Fibroblast of pulmonary artery (primary cell): ENCODE measurements around the gene SEMA4A.

Source experiments
- DNase-seq: peaks from one replicate; pipeline ENCODE4 v3.0.0-alpha.2; 2010; ENCODE audit warnings: low read depth
- H3K4me3 ChIP-seq: replicated peaks from 2 replicates; pipeline ENCODE4 v1.5.1; 2011; ENCODE audit warnings: low read depth, mild to moderate bottlenecking, control low read depth, low read length, moderate library complexity
- CTCF ChIP-seq: IDR thresholded peaks from 2 replicates; pipeline ENCODE4 v1.5.1; 2011; ENCODE audit warnings: mild to moderate bottlenecking, control low read depth, low read length, inconsistent platforms; ENCODE audit errors: missing control alignments

The SEMA4A gene

DNA sequence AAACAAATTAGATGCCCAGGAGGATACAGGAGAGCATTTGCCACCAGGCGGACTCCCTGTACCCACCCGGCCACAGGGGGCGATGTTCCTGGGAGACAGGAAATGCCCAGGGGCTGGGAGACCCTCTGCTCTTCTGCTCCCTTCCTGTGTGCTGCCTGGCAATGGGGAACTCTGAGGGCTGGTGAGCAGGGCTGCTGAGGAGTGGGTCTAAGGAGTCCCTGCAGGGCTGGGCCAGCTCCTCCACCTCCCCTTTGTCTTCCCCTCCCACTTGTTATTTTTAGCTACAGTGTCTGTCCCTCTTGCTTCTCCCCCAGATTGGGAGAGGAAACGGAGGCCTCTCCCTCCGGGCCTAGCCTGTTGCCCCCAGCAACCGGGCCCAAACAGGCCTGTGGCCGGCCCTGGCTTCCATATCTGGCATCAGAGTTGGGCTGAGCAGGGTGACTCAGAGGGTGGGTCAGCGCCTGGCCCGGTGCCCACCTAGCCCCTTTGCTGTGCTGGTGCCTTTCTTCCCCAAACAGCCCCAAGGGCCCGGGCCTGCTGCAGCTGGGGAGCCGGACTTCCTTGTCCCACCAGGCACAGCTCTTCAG, 27.2 kb upstream of the SEMA4A start:
- H3K4me3 ChIP-seq = peak overlapping the region; percentile 31
- TF ChIP-seq CTCF = peak; percentile 54
- peak; percentile 97 for DNase-seq

- H3K4me3 ChIP-seq = peak overlapping the region; percentile 31
- TF ChIP-seq CTCF = no peak
- peak; percentile 75 for DNase-seq
Observed at GRCh38 chr1:156126630-156127534, 26.5 kb upstream of the SEMA4A start.

DNA sequence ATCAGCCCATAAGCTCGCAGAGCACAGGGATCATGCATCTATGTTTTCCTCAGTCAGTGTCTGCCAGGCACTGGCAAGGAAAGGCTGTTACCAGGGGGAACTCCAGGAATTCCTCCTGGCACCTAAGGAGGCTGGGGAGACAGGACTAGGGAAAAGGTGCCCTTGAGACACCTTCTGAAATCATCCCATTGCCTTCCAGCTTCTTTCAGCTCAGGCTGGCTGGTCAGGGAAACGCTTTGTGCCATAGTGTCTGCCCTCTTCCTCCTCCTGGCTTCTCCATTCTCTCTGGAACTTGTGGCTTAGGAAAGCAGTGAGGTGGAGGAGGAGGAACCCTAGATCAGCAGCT, 25.1 kb upstream of the SEMA4A start:
- H3K4me3 ChIP-seq = peak overlapping the region; percentile 27
- DNase-seq = no peak
- no peak for TF ChIP-seq CTCF

DNA sequence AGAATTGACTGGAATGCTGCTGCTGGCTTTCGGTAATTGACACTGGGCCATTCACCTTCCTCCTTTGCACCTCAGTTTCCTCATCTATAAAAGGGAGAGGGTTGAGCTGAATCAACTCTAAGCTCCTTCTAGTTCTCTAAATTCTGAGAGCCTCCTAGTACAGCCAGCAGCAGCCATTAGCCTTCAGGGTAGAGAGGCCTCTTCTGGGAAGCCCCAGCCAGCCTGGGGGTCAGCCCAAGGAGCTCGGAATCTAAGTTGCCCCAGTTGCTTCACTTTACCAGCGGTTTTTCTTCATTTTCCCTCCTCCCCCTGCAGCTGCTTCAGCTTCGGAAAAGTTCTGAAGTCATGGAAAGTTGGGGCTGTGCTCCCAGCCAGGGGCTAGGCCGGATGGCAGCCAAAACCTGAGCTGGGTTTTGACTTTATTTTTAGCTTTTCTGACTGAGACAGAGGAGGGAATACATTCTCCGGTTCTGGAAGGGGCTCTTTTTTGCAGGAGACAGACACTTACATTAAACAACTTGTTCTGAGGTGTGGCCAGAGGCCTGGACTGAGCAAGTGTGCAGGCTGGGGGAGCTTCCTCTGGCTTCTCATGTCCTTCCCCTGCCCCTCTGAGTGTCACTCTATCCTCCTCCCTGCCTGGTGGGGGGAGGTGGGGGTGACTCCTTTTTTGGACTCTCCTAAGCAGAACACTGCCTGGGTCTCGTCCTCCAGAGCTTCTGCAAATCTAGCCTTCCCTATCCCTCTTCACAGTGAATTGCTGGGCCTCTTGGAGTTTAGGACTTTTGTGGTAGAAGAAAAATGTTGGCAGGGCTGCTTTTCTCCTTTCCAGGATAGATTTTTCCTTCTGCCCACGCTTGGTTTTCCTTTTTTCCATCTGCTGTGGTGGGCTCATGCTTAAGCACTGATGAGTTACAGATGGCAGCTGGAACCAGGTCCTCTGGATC, 24.5 kb upstream of the SEMA4A start:
- TF ChIP-seq CTCF = no peak
- peak overlapping the region; percentile 27 for H3K4me3 ChIP-seq
- peak; percentile 84 for DNase-seq

DNA sequence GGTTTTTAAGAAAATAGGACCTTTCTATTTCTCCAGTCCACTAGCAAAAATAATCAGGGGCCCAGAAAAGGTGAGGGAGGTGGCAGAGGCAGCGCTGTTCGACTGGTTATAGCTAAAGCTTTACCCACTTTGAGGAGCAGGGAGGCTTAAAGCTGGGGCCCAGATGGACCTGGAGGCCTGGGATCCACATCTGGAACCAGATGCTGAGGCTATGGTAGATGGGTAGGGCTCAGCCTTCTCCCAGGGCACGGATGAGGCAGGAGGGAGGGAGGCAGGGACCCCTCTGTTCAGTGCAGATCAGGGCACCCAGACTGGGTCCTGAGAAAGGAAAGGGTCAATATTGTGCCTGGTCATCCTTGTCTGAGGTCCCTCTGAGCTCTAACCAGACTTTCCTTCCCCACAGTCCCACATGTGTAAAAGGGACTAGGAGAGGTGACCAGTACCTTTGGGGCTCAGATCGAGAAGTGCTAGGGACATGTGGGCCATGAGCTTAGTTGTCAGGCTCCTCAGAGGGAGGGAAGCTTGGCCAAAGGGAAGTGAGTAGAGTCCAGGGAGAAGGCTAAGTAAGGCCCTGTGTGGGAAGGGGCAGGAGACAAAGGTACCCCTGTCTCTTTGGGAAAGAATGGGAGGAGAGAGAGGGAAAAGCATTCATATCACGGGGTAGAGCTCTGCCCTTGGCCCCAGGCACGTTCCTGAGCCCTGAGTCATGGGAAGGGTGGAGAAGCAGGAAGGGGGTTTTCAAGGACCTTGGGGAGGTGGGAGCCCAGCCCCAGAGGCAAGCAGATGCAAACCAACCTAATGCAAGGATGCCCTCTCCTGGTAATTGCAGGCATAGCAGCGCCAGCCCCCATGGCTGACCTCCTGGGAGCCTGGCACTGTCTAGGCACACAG, 23.5 kb upstream of the SEMA4A start:
- peak overlapping the region; percentile 9 for H3K4me3 ChIP-seq
- peak; percentile 97 for DNase-seq
- peak; percentile 95 for TF ChIP-seq CTCF

- no peak for TF ChIP-seq CTCF
- no peak overlapping the region for H3K4me3 ChIP-seq
- no peak for DNase-seq
Observed at GRCh38 chr1:156130578-156130942, 22.8 kb upstream of the SEMA4A start.
